ENCODE measurements around the gene CTSE.

The CTSE gene

DNA sequence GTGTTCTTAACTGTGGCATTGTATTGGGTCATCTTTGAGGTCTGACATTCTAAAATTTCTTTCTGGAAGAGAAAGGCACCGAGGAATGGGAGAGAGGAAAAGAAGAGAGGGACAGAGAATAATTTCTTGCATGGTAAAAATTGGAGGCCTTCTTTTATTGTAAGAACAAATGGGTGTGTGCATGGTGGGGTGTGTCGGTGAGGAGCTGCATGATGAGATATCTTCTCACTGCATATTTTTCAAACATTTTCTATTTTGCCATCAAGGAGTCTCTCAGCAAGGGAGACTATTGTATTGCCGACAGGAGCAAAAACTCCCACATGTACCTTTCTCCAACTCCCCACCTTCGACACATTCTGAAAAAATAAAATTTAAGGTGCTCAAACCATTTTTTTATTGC lies 6.5 kb upstream of the CTSE start:
- TF ChIP-seq, protein P1, sequence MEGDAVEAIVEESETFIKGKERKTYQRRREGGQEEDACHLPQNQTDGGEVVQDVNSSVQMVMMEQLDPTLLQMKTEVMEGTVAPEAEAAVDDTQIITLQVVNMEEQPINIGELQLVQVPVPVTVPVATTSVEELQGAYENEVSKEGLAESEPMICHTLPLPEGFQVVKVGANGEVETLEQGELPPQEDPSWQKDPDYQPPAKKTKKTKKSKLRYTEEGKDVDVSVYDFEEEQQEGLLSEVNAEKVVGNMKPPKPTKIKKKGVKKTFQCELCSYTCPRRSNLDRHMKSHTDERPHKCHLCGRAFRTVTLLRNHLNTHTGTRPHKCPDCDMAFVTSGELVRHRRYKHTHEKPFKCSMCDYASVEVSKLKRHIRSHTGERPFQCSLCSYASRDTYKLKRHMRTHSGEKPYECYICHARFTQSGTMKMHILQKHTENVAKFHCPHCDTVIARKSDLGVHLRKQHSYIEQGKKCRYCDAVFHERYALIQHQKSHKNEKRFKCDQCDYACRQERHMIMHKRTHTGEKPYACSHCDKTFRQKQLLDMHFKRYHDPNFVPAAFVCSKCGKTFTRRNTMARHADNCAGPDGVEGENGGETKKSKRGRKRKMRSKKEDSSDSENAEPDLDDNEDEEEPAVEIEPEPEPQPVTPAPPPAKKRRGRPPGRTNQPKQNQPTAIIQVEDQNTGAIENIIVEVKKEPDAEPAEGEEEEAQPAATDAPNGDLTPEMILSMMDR (IDR thresholded peaks at IDR 0.05) = no peak
- no peak for TF ChIP-seq ZFX (IDR thresholded peaks at IDR 0.05; ENCODE audit: borderline replicate concordance)
- no peak overlapping the region for H3K27ac ChIP-seq

GRCh38 chr1:206029484-206029883 lies 5.8 kb upstream of the CTSE start:
- no peak overlapping the region for H3K27ac ChIP-seq
- TF ChIP-seq, protein P1 (IDR thresholded peaks at IDR 0.05) = no peak
- no peak for TF ChIP-seq ZFX (IDR thresholded peaks at IDR 0.05; ENCODE audit: borderline replicate concordance)

DNA sequence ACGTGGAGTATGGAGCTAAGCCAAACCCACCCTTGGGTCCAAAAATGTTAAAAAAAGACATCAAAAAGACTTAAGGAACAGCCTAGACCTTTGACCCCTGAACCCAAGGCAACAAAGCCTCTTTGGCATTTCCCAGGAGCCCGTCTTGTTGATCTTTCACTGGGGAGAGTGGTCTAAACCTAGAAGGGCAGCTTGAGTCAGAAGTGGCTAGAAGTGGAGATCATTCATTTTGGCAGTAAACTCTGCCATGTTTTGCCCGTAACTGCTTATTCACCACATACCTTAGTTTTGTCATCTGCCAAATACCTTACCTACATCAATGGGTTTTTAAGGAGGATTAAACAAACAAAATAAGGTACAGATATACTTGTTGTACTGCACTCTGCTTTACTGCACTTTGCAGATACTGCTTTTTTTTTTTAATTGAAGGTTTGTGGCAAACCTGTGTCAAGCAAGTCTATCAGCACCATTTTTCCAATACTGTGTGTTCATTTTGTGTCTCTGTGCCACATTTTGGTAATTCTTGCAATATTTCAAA lies 1.7 kb upstream of the CTSE start:
- H3K27ac ChIP-seq = no peak overlapping the region
- TF ChIP-seq ZFX (IDR thresholded peaks at IDR 0.05; ENCODE audit: borderline replicate concordance) = no peak
- TF ChIP-seq, protein P1 (IDR thresholded peaks at IDR 0.05) = no peak

GRCh38 chr1:206022766-206023165 lies 929 bp downstream of the CTSE start:
- TF ChIP-seq, protein P1 (IDR thresholded peaks at IDR 0.05) = no peak
- no peak for TF ChIP-seq ZFX (IDR thresholded peaks at IDR 0.05; ENCODE audit: borderline replicate concordance)
- H3K27ac ChIP-seq = no peak overlapping the region

DNA sequence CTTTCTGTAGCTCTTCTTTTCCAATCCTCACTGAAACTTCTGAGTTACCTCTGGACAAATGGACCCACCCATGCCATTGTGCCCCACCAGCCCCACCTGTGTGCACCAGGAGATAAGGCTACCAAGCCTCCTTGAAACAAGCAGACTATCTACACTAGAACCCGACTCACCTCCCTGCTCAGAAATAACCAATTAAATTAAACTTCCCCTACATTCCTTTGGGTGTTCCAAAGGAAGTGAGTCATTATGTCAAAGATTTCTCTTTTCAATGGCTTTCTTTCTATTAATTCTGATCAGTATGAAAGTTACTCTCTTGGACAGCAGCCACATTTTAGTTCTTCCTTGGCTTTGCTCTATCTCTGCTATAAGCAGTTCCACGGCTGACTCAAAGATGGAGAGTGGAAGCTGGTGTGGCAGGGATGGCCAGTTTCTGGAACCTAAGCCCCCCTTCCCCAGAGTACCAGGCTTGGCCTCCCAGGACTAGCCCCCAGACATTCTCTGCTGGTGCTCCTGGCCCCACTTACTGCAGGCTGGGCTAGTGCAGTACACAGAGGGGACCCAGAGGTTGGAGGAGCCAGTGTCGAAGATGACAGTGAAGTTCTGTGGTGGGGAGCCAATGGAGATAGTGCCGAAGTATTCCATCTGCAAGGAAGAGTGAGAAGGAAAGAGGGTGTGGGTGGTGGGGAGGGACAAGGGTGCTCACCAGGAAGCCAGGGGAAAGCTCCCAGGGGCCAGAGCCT lies 1.9 kb downstream of the CTSE start:
- no peak for TF ChIP-seq ZFX (IDR thresholded peaks at IDR 0.05; ENCODE audit: borderline replicate concordance)
- TF ChIP-seq, protein P1 (IDR thresholded peaks at IDR 0.05) = no peak
- no peak overlapping the region for H3K27ac ChIP-seq

GRCh38 chr1:206021008-206021625 lies 2.6 kb downstream of the CTSE start:
- no peak for TF ChIP-seq ZFX (IDR thresholded peaks at IDR 0.05; ENCODE audit: borderline replicate concordance)
- TF ChIP-seq, protein P1 (IDR thresholded peaks at IDR 0.05) = no peak
- H3K27ac ChIP-seq = no peak overlapping the region

Measured in 22Rv1 (cell line).